Activated naive CD8-positive, alpha-beta T cell treated with anti-CD3 and anti-CD28 coated beads, Interleukin-2, amount 10 ng/mL, durations not matched to agents 7 days and 5 days (primary cell): Measurements from ENCODE around the gene BRD3. TPM values are rescaled to one million over a fixed set of nuclear protein-coding genes. Genes with fewer than 3 reads are reported as not detected.

Experiments used
- ATAC-seq: fragments of 150-1000 bp; cut with Tn5 transposase; one replicate; pipeline ENCODE4 v1.10.0; 2021; ENCODE audit warnings: low read depth, moderate library complexity
- POLR2A ChIA-PET: fragments of 350-600 bp; sonication (Branson Sonifier 250); formaldehyde crosslinking; loops from one replicate; lab custom pipeline; 2021; ENCODE audit warnings: antibody characterized with exemption; lab: Charles Lee
- DNase-seq: peaks from one replicate; pipeline ENCODE4 v3.0.0; 2021
- H3K27ac Mint-ChIP-seq: one replicate; pipeline ENCODE4 v1.8.0; 2022; ENCODE audit warnings: mild to moderate bottlenecking, mixed read lengths
- H3K27me3 Mint-ChIP-seq: one replicate; pipeline ENCODE4 v1.8.0; 2022; ENCODE audit warnings: mild to moderate bottlenecking, moderate library complexity, mixed read lengths
- H3K36me3 Mint-ChIP-seq: one replicate; pipeline ENCODE4 v1.8.0; 2021; ENCODE audit warnings: mild to moderate bottlenecking, mixed read lengths
- H3K4me1 Mint-ChIP-seq: one replicate; pipeline ENCODE4 v1.8.0; 2021; ENCODE audit warnings: mixed read lengths
- H3K4me3 Mint-ChIP-seq: one replicate; pipeline ENCODE4 v1.8.0; 2022; ENCODE audit warnings: mild to moderate bottlenecking, moderate library complexity, mixed read lengths
- H3K9me3 Mint-ChIP-seq: one replicate; pipeline ENCODE4 v1.8.0; 2021; ENCODE audit warnings: mixed read lengths
- total RNA-seq, 2 experiments: library from RNA; stranded (reverse); gene quantifications; one replicate each; pipeline ENCODE4 v1.2.3, GENCODE V29; 2021

The BRD3 gene
- total RNA-seq, 2 experiments from 2014 or later: 50.7 to 54.1 TPM

GRCh38 chr9:134063088-134063570 is 4.7 kb downstream of the BRD3 start:
- Mint-ChIP-seq H3K4me1 (peaks cover 20% of the 10 kb centered on the region), H3K36me3 (no peaks in the 10 kb centered on the region), H3K27me3 (no peaks in the 10 kb centered on the region), H3K9me3 (no peaks in the 10 kb centered on the region), H3K4me3 (no peak overlapping the region), H3K27ac (no peak overlapping the region)
- DNase-seq (no peak), ATAC-seq (no peak)
- POLR2A ChIA-PET: no interaction called here

- Mint-ChIP-seq H3K4me1 (peaks cover 20% of the 10 kb centered on the region), H3K4me3 (no peak overlapping the region), H3K36me3 (no peaks in the 10 kb centered on the region), H3K27me3 (no peaks in the 10 kb centered on the region), H3K9me3 (no peaks in the 10 kb centered on the region), H3K27ac (no peak overlapping the region)
- POLR2A ChIA-PET: no interaction called here
- DNase-seq (no peak), ATAC-seq (no peak)
Observed at GRCh38 chr9:134062461-134063087, 5.3 kb downstream of the BRD3 start.

DNA sequence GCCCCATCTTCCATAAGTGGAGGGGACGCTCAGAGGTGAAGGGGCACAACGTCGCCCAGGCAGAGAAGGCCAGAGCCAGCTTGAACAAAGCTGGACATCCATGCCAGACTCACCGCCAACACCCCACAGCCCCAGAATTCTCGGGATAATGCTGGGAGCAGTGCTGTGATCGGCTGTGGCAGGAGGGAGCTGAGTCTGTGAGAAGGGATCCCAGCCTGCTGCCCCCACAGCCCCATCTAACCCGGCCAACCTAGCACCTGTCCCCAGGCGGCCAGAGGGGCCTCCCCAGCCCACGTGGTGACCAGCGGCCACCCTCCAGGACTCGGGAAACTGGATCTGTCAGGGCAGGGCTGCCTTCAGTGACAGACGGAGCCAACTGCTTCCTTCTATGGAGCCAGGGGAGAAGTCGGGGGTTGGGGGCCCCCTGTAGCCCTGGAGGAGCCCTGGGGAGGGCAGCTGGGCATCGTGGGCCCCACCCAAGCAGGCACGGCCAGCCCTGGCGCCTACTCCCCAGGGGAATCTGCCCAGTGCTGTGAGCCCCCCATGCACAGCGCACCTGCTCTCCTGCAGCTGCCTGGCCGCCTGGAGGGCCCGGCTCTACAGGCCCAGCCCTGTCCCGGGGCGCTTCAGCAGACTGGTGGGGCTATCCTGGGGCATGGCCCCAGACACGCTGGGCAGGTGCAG is 6.0 kb downstream of the BRD3 start:
- Mint-ChIP-seq H3K36me3 (no peaks in the 10 kb centered on the region), H3K4me3 (no peak overlapping the region), H3K9me3 (no peaks in the 10 kb centered on the region), H3K27ac (no peak overlapping the region), H3K4me1 (peaks cover 20% of the 10 kb centered on the region), H3K27me3 (no peaks in the 10 kb centered on the region)
- ATAC-seq (no peak), DNase-seq (no peak)
- POLR2A ChIA-PET: interaction anchor here (0.6 kb wide), 1 partner anchor 681 kb away, joined by 4 read pairs; no protein-coding TSS in a partner anchor

GRCh38 chr9:134061019-134061687 is 6.7 kb downstream of the BRD3 start:
- ATAC-seq (no peak), DNase-seq (no peak)
- Mint-ChIP-seq H3K27me3 (no peaks in the 10 kb centered on the region), H3K27ac (no peak overlapping the region), H3K4me3 (no peak overlapping the region), H3K4me1 (peaks cover 18% of the 10 kb centered on the region), H3K36me3 (no peaks in the 10 kb centered on the region), H3K9me3 (no peaks in the 10 kb centered on the region)
- POLR2A ChIA-PET: interaction anchor here (0.6 kb wide), 1 partner anchor 680 kb away, joined by 4 read pairs; no protein-coding TSS in a partner anchor

- no peaks in the 10 kb centered on the region for H3K27me3 Mint-ChIP-seq
- ATAC-seq (no peak), DNase-seq (no peak)
- peaks cover 13% of the 10 kb centered on the region for H3K4me1 Mint-ChIP-seq
- POLR2A ChIA-PET: no interaction called here
- no peak overlapping the region for H3K27ac Mint-ChIP-seq
- no peaks in the 10 kb centered on the region for H3K9me3 Mint-ChIP-seq
- H3K36me3 Mint-ChIP-seq: no peaks in the 10 kb centered on the region
- peak overlapping the region; percentile 37 for H3K4me3 Mint-ChIP-seq
Observed at GRCh38 chr9:134060546-134060945, 7.3 kb downstream of the BRD3 start.

- Mint-ChIP-seq H3K27ac (peak overlapping the region; percentile 47), H3K36me3 (no peaks in the 10 kb centered on the region), H3K9me3 (no peaks in the 10 kb centered on the region), H3K27me3 (no peaks in the 10 kb centered on the region), H3K4me3 (no peak overlapping the region), H3K4me1 (peaks cover 10% of the 10 kb centered on the region)
- POLR2A ChIA-PET: interaction anchor here (0.5 kb wide), 1 partner anchor 9 kb away, joined by 5 read pairs; no protein-coding TSS in a partner anchor
- DNase-seq (peak; percentile 32), ATAC-seq (peak; percentile 49)
Observed at GRCh38 chr9:134059661-134060395, 8.0 kb downstream of the BRD3 start.

DNA sequence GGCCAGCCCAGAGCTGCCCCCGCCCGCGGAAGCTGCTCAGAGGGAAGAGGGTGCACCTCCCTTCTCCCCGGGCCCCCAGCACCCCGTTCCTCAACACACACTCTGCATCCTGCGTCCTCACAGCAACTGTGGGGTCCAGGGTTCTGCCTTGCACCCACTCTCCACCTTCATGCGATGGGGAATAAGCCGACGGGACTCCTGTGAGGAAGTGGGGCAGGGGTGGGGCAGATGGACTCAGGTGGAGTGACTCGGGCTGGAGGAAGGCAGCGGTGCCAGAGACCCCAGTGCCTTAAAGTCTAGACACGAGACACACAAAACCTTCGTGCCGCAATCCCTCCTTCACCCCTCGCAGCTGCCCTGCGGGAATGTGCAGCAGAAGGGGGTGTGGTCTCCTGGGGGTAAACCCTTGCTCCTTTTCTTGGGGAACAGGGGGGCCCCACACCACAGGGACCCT is 8.6 kb downstream of the BRD3 start:
- no peaks in the 10 kb centered on the region for H3K27me3 Mint-ChIP-seq
- ATAC-seq (no peak), DNase-seq (peak; percentile 19)
- no peaks in the 10 kb centered on the region for H3K36me3 Mint-ChIP-seq
- H3K4me3 Mint-ChIP-seq: no peak overlapping the region
- no peak overlapping the region for H3K27ac Mint-ChIP-seq
- H3K4me1 Mint-ChIP-seq: peaks cover 9% of the 10 kb centered on the region
- no peaks in the 10 kb centered on the region for H3K9me3 Mint-ChIP-seq
- POLR2A ChIA-PET: interaction anchor here (0.5 kb wide), 1 partner anchor 10 kb away, joined by 5 read pairs; no protein-coding TSS in a partner anchor

- POLR2A ChIA-PET: no interaction called here
- DNase-seq (peak; percentile 15), ATAC-seq (no peak)
- Mint-ChIP-seq H3K36me3 (no peaks in the 10 kb centered on the region), H3K4me1 (peaks cover 9% of the 10 kb centered on the region), H3K27me3 (no peaks in the 10 kb centered on the region), H3K4me3 (no peak overlapping the region), H3K9me3 (no peaks in the 10 kb centered on the region), H3K27ac (no peak overlapping the region)
Observed at GRCh38 chr9:134058716-134059115, 9.1 kb downstream of the BRD3 start.

GRCh38 chr9:134057751-134058701 is 9.8 kb downstream of the BRD3 start:
- H3K4me3 Mint-ChIP-seq: no peak overlapping the region

DNA sequence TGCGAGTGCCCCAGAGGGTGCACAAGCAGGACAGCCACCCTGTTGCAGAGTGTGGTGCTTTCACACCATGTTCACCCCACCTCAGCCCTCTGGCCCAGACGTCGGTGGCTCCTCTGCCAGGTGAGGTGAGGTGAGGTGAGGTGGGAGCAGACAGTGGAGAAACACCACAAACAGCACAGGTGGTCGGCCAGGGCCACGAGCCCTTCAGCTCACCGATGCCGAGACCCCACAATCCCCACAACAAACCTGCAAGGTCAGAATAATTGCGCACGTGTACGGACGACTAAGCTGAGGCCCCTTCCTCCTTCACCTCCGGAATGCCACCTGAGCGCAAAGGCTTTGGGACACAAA is 10.5 kb downstream of the BRD3 start:
- H3K27ac Mint-ChIP-seq: no peak overlapping the region
- no peak overlapping the region for H3K4me3 Mint-ChIP-seq

More at GRCh38 chr9:134057751-134058701, 9.8 kb downstream of the BRD3 start:
- H3K27me3 Mint-ChIP-seq: no peaks in the 10 kb centered on the region
- POLR2A ChIA-PET: no interaction called here
- no peaks in the 10 kb centered on the region for H3K36me3 Mint-ChIP-seq
- no peaks in the 10 kb centered on the region for H3K9me3 Mint-ChIP-seq
- H3K4me1 Mint-ChIP-seq: peaks cover 9% of the 10 kb centered on the region
- peak; percentile 26 for DNase-seq
- H3K27ac Mint-ChIP-seq: no peak overlapping the region
- no peak for ATAC-seq

GRCh38 chr9:134056483-134057306 is 11.1 kb downstream of the BRD3 start:
- DNase-seq: peak; percentile 23
- peaks cover 9% of the 10 kb centered on the region for H3K4me1 Mint-ChIP-seq
- no peaks in the 10 kb centered on the region for H3K9me3 Mint-ChIP-seq
- H3K27ac Mint-ChIP-seq: no peak overlapping the region
- no peaks in the 10 kb centered on the region for H3K27me3 Mint-ChIP-seq
- POLR2A ChIA-PET: no interaction called here
- H3K36me3 Mint-ChIP-seq: no peaks in the 10 kb centered on the region
- no peak overlapping the region for H3K4me3 Mint-ChIP-seq
- ATAC-seq: no peak

More for the DNA sequence above, 10.5 kb downstream of the BRD3 start:
- ATAC-seq (no peak), DNase-seq (peak; percentile 23)
- POLR2A ChIA-PET: no interaction called here
- Mint-ChIP-seq H3K4me1 (peaks cover 9% of the 10 kb centered on the region), H3K27me3 (no peaks in the 10 kb centered on the region), H3K9me3 (no peaks in the 10 kb centered on the region), H3K36me3 (no peaks in the 10 kb centered on the region)
